Fibroblast of the aortic adventitia (primary cell): ENCODE results near the gene MAPK8IP3. TPM values are rescaled to one million over a fixed set of nuclear protein-coding genes. Genes with fewer than 3 reads are reported as not detected.

Experiments used
- DNase-seq: peaks from one replicate; pipeline ENCODE4 v3.0.0-alpha.2; 2010; ENCODE audit warnings: low read depth
- H3K4me3 ChIP-seq: 2 replicates; pipeline ENCODE4 v1.5.1; 2011; ENCODE audit warnings: low read depth, mild to moderate bottlenecking, control low read depth, low read length, moderate library complexity
- total RNA-seq: library from RNA; depleted of rRNA; stranded (reverse); fragments of >200 nt; gene quantifications from 2 replicates; pipeline ENCODE4 v1.2.3, GENCODE V29; 2012; ENCODE audit warnings: low replicate concordance
- TF ChIP-seq, protein P1 (sequence below): IDR thresholded peaks from 2 replicates; pipeline ENCODE4 v1.5.1; 2011; ENCODE audit warnings: mild to moderate bottlenecking, low read length, control low read depth, inconsistent platforms; ENCODE audit not compliant: insufficient read depth

The MAPK8IP3 gene
- total RNA-seq, 1 donor, result 27.3 TPM

DNA sequence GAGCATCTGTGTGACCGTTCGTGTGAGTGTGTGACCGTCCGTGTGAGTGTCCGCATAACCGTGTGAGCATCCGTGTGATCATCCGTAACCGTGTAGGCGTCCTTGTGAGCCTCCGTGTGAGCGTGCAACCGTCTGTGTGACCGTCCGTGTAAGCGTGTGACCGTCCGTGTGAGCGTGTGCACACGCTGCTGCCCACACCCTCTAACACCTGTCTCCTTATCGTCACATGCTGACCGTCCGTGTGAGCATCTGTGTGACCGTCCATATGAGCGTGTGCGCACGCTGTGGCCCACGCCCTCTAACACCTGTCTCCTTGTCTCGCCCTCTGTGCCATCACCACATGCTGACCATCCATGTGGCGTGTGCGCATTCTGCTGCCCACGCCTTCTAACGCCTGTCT is 34.2 kb downstream of the MAPK8IP3 start:
- H3K4me3 ChIP-seq, result no peak overlapping the region
- TF ChIP-seq, protein P1, sequence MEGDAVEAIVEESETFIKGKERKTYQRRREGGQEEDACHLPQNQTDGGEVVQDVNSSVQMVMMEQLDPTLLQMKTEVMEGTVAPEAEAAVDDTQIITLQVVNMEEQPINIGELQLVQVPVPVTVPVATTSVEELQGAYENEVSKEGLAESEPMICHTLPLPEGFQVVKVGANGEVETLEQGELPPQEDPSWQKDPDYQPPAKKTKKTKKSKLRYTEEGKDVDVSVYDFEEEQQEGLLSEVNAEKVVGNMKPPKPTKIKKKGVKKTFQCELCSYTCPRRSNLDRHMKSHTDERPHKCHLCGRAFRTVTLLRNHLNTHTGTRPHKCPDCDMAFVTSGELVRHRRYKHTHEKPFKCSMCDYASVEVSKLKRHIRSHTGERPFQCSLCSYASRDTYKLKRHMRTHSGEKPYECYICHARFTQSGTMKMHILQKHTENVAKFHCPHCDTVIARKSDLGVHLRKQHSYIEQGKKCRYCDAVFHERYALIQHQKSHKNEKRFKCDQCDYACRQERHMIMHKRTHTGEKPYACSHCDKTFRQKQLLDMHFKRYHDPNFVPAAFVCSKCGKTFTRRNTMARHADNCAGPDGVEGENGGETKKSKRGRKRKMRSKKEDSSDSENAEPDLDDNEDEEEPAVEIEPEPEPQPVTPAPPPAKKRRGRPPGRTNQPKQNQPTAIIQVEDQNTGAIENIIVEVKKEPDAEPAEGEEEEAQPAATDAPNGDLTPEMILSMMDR, result no peak
- no peak for DNase-seq

DNA sequence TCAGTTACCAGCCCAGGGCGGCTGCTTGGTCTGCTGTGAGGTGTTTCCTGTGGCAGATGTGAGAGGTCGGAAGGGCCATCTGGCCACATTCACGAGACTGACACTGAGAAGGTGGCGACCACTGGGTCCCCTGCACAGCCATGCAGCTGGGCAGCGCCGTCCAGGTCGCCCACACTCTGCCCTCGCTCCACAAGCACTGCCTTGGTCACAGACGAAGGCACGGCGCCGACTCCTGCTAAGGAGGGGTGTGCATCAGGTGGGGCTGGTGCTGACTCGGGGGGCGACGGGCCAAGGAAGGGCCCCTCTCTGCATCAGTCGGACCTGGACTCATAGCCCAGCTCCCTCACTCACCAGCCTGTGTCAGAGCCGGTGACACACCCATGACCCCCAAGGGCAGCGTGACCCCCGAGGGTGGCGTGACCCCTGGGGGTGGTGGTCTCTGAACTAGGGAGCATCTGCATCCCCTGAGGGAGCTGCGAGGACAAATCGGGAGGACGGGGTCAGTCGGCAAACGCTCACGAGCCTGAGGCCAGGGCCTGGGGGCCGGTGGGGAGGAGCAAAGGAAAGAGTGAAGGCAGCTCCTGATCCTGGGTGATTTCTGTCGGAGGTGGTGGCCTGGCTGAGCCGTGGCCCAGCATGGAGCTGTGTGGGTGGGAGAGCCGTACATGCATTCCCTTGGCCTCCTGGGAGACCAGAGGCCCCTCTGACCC is 34.9 kb downstream of the MAPK8IP3 start:
- DNase-seq, result no peak
- H3K4me3 ChIP-seq, result no peak overlapping the region
- TF ChIP-seq, protein P1, result no peak

- TF ChIP-seq, protein P1, result no peak
- H3K4me3 ChIP-seq, result no peak overlapping the region
- no peak for DNase-seq
Observed at GRCh38 chr16:1741553-1742165, 35.7 kb downstream of the MAPK8IP3 start.

DNA sequence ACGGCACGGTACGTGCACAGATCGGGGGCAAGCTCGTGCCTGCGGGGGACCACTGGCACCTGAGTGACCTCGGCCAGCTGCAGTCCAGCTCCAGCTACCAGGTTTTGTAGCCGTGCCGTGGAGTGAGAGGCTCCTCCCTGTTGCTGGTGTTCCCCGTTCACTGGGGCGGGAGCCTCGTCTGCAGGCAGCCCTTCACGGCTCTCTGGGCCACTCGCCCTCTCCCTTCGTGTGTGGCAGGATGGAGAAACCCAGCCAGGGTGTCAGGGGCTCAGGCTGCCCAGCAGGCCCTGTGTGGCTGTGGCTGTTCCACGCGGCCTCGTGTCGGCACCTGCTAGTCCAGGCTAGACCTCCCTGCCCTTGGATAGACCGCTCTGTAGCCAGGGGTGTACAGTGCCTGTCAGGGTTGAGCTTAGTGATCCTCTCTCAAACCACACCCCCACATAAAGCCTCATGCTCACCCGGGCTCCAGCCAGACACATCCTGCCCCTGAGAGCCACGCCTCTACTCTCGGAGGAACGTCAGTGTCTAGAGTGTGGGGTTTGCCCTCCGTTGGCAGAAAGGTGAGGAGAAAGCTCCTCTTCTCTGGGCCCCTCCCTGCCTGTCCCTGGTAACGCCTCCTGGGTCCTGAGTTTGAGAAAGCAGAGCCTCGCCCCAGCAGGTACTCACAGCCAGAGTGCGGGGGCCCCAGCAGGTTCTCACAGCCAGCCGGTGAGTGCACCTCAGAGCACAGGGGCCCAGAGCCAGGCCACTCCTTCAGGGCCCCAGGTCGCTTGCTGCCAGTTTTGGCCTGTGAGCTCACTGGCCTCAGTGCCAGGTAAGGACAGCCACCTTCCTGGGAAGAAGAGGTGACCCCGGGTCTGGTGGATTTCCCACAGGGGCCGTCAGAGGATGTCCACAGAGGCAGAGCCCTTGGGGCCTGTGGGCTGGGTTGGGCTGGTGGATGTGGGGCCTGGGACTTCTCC is 37.7 kb downstream of the MAPK8IP3 start:
- no peak overlapping the region for H3K4me3 ChIP-seq
- DNase-seq, result no peak

GRCh38 chr16:1744338-1744840 is 38.4 kb downstream of the MAPK8IP3 start:
- no peak for DNase-seq
- TF ChIP-seq, protein P1, result no peak
- no peak overlapping the region for H3K4me3 ChIP-seq

More for the DNA sequence above, 37.7 kb downstream of the MAPK8IP3 start:
- TF ChIP-seq, protein P1, result no peak

GRCh38 chr16:1745181-1745899 is 39.3 kb downstream of the MAPK8IP3 start:
- peak; percentile 17 for DNase-seq
- TF ChIP-seq, protein P1, result no peak
- no peak overlapping the region for H3K4me3 ChIP-seq
